ENCODE measurements around the gene SULF2.

Gene SULF2

GRCh38 chr20:47724910-47725247, 60.4 kb downstream of the SULF2 start:
- Histone ChIP-seq H3K9me2 (replicated peaks; ENCODE audit: low read depth, low read length) (no peaks in the 10 kb centered on the region), H3K9ac (ENCODE audit: low read depth, low read length, poor library complexity, severe bottlenecking) (no peak overlapping the region), H2AFZ (ENCODE audit: low read length) (peak overlapping the region; percentile 73), H3K27me3 (ENCODE audit: insufficient read depth, low read length, poor library complexity, severe bottlenecking) (no peaks in the 10 kb centered on the region), H3K9me3 (ENCODE audit: insufficient read depth, low read depth, low read length) (no peaks in the 10 kb centered on the region), H3K4me3 (ENCODE audit: low read length, poor library complexity, severe bottlenecking) (no peak overlapping the region), H4K20me1 (ENCODE audit: insufficient read depth, low read length, poor library complexity, severe bottlenecking) (no peaks in the 10 kb centered on the region), H3F3A (ENCODE audit: low read depth) (no peaks in the 10 kb centered on the region), H3K36me3 (ENCODE audit: insufficient read depth, low read length) (no peaks in the 10 kb centered on the region), H3K4me2 (ENCODE audit: low read depth, low read length, poor library complexity, severe bottlenecking) (no peak overlapping the region), H3K79me2 (ENCODE audit: insufficient read depth, low read length) (no peaks in the 10 kb centered on the region), H3K4me1 (ENCODE audit: insufficient read depth, low read length, poor library complexity, severe bottlenecking) (no peaks in the 10 kb centered on the region)
- no peak for TF ChIP-seq CTCF (conservative IDR thresholded peaks at IDR 0.05; ENCODE audit: low read length)
- no peak for TF ChIP-seq EZH2phosphoT487 (IDR thresholded peaks at IDR 0.05; ENCODE audit: borderline replicate concordance)

- TF ChIP-seq CTCF (conservative IDR thresholded peaks at IDR 0.05; ENCODE audit: low read length) (no peak), EZH2phosphoT487 (IDR thresholded peaks at IDR 0.05; ENCODE audit: borderline replicate concordance) (no peak)
- H2AFZ ChIP-seq (ENCODE audit: low read length): no peak overlapping the region
- H3F3A ChIP-seq (ENCODE audit: low read depth): no peaks in the 10 kb centered on the region
- H3K27me3 ChIP-seq (ENCODE audit: insufficient read depth, low read length, poor library complexity, severe bottlenecking): no peaks in the 10 kb centered on the region
- H3K36me3 ChIP-seq (ENCODE audit: insufficient read depth, low read length): no peaks in the 10 kb centered on the region
- no peak overlapping the region for H3K4me2 ChIP-seq (ENCODE audit: low read depth, low read length, poor library complexity, severe bottlenecking)
- H3K9me3 ChIP-seq (ENCODE audit: insufficient read depth, low read depth, low read length): no peaks in the 10 kb centered on the region
- no peaks in the 10 kb centered on the region for H3K79me2 ChIP-seq (ENCODE audit: insufficient read depth, low read length)
- H3K9ac ChIP-seq (ENCODE audit: low read depth, low read length, poor library complexity, severe bottlenecking): no peak overlapping the region
- no peak overlapping the region for H3K4me3 ChIP-seq (ENCODE audit: low read length, poor library complexity, severe bottlenecking)
- no peaks in the 10 kb centered on the region for H3K9me2 ChIP-seq (replicated peaks; ENCODE audit: low read depth, low read length)
- no peaks in the 10 kb centered on the region for H3K4me1 ChIP-seq (ENCODE audit: insufficient read depth, low read length, poor library complexity, severe bottlenecking)
- H4K20me1 ChIP-seq (ENCODE audit: insufficient read depth, low read length, poor library complexity, severe bottlenecking): no peaks in the 10 kb centered on the region
These were observed 60.9 kb downstream of the SULF2 start for GRCh38 chr20:47724396-47724795.

- Histone ChIP-seq H3F3A (ENCODE audit: low read depth) (no peaks in the 10 kb centered on the region), H4K20me1 (ENCODE audit: insufficient read depth, low read length, poor library complexity, severe bottlenecking) (no peaks in the 10 kb centered on the region), H3K4me3 (ENCODE audit: low read length, poor library complexity, severe bottlenecking) (no peak overlapping the region), H3K36me3 (ENCODE audit: insufficient read depth, low read length) (no peaks in the 10 kb centered on the region), H2AFZ (ENCODE audit: low read length) (no peak overlapping the region), H3K4me2 (ENCODE audit: low read depth, low read length, poor library complexity, severe bottlenecking) (no peak overlapping the region), H3K9me3 (ENCODE audit: insufficient read depth, low read depth, low read length) (no peaks in the 10 kb centered on the region), H3K9ac (ENCODE audit: low read depth, low read length, poor library complexity, severe bottlenecking) (no peak overlapping the region), H3K27me3 (ENCODE audit: insufficient read depth, low read length, poor library complexity, severe bottlenecking) (no peaks in the 10 kb centered on the region), H3K4me1 (ENCODE audit: insufficient read depth, low read length, poor library complexity, severe bottlenecking) (no peaks in the 10 kb centered on the region), H3K79me2 (ENCODE audit: insufficient read depth, low read length) (no peaks in the 10 kb centered on the region), H3K9me2 (replicated peaks; ENCODE audit: low read depth, low read length) (no peaks in the 10 kb centered on the region)
- TF ChIP-seq EZH2phosphoT487 (IDR thresholded peaks at IDR 0.05; ENCODE audit: borderline replicate concordance): no peak
- TF ChIP-seq CTCF (conservative IDR thresholded peaks at IDR 0.05; ENCODE audit: low read length): no peak
These were observed 62.0 kb downstream of the SULF2 start for GRCh38 chr20:47723322-47723721.
